ENCODE data around the gene CILP2.

CILP2 gene

GRCh38 chr19:19515642-19516519 lies 22.2 kb upstream of the CILP2 start, which contains the start of gene NDUFA13:
TSS of gene NDUFA13 (plus strand) at chr19:19516225. CDS start at chr19:19516239, 14 bp downstream.
- Mint-ChIP-seq H3K4me3 (peak within 1 kb of the TSS; percentile 92), H3K27ac (peak within 1 kb of the TSS; percentile 94), H3K4me1 (peaks cover 36% of the 10 kb centered on the region), H3K27me3 (no peaks in the 10 kb centered on the region), H3K9me3 (no peaks in the 10 kb centered on the region), H3K36me3 (peaks cover 33% of the 10 kb centered on the region)
- CTCF ChIA-PET: interaction anchor here (0.9 to 1.5 kb wide), 4 partner anchors 16 to 155 kb away, joined by 3 to 4 read pairs (median 3); no protein-coding TSS in a partner anchor
- DNase-seq: peak; percentile 95

GRCh38 chr19:19517235-19517619 lies 20.8 kb upstream of the CILP2 start:
- peak overlapping the region; percentile 92 for H3K4me3 Mint-ChIP-seq
- no peaks in the 10 kb centered on the region for H3K27me3 Mint-ChIP-seq
- H3K4me1 Mint-ChIP-seq: peaks cover 38% of the 10 kb centered on the region
- H3K36me3 Mint-ChIP-seq: peaks cover 37% of the 10 kb centered on the region
- H3K9me3 Mint-ChIP-seq: no peaks in the 10 kb centered on the region
- DNase-seq: no peak
- CTCF ChIA-PET: interaction anchor here (0.9 kb wide), 1 partner anchor 37 kb away, joined by 3 read pairs; no protein-coding TSS in a partner anchor
- H3K27ac Mint-ChIP-seq: peak overlapping the region; percentile 94

DNA sequence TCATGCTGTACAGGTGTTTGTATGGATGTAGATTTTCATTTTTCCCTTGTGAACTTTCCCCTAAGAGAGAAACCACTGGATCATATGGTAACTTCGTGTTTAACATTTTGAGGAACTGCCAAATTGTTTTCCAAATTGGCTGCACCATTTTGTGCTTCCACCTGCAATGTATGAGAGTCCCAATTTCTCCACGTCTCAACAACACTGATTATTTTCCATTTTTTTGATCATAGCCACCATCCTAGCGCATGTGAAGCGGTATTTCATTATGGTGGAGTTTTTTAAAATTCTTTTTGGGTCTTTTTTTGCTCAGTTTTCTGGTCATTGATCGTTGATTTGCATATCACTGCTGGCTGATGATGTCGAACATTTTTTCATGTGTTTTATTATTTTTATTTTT lies 17.1 kb upstream of the CILP2 start:
- CTCF ChIA-PET: no interaction called here
- no peak for DNase-seq
- Mint-ChIP-seq H3K9me3 (no peaks in the 10 kb centered on the region), H3K27me3 (no peaks in the 10 kb centered on the region), H3K27ac (no peak overlapping the region), H3K4me3 (no peak overlapping the region), H3K36me3 (peaks cover 38% of the 10 kb centered on the region), H3K4me1 (peaks cover 41% of the 10 kb centered on the region)

GRCh38 chr19:19523177-19523576 lies 14.9 kb upstream of the CILP2 start:
- H3K4me3 Mint-ChIP-seq: no peak overlapping the region
- no peak for DNase-seq
- H3K27me3 Mint-ChIP-seq: no peaks in the 10 kb centered on the region
- peaks cover 28% of the 10 kb centered on the region for H3K4me1 Mint-ChIP-seq
- CTCF ChIA-PET: interaction anchor here (0.8 to 1.1 kb wide), 2 partner anchors 9 to 11 kb away, joined by 3 read pairs; no protein-coding TSS in a partner anchor
- no peaks in the 10 kb centered on the region for H3K9me3 Mint-ChIP-seq
- H3K36me3 Mint-ChIP-seq: peaks cover 45% of the 10 kb centered on the region
- no peak overlapping the region for H3K27ac Mint-ChIP-seq

DNA sequence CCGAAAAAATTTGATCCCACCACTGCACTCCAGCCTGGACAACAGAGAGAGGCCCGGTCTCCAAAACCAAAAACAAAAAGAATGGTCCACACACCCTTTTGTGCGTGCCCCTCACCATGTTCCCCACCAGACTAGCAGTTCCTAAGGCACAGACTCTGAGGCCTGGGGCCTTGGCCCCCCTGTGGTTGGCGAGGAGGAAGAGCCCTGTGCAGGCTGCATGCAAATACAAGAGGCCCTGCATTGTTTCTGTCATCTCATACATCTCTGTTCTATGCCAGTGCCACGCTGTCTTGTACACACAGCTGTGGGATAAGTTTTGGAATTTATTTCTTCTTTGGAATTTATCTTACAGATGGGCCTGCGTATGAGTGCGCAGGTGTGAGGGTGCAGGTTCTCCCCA lies 14.0 kb upstream of the CILP2 start:
- Mint-ChIP-seq H3K4me3 (no peak overlapping the region), H3K9me3 (no peaks in the 10 kb centered on the region), H3K27ac (no peak overlapping the region), H3K36me3 (peaks cover 46% of the 10 kb centered on the region), H3K27me3 (no peaks in the 10 kb centered on the region), H3K4me1 (peaks cover 26% of the 10 kb centered on the region)
- CTCF ChIA-PET: interaction anchor here (1.1 kb wide), 1 partner anchor 8 kb away, joined by 3 read pairs; no protein-coding TSS in a partner anchor
- DNase-seq: no peak

DNA sequence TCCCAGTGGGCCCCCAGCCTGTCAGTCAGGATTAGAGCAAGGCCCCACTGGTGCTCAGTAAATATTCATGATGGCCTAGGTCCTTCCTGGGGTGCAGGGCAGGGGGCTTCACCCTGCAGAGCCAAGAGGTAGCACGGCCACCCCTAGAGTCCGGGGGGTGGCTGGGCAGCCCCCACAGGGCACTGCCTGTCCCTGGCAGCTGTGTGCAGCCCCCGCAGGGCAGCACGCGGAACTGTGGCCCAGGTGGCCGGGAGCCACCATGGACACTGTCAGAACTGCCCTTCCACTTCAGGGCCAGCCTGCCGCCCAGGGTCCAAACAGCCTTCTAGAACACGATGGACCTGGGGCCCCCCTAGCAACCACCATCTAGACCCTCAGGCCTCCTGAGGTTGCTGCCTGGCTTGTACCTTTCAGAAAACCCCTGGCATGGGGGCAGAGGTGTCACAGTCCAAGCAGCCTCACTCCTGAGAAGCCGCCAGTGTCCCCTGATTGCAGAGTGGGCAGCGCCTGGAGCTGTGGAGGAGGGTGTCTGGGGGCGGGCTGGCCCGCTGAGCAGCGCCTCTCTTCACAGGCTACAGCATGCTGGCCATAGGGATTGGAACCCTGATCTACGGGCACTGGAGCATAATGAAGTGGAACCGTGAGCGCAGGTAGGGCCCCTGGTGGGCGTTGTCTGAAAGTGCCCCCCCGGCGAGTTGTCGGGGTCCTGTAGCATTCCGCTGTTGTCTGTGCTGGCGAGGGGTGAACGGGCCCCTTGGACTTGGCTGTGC lies 12.3 kb upstream of the CILP2 start:
- Mint-ChIP-seq H3K36me3 (peaks cover 32% of the 10 kb centered on the region), H3K4me1 (peaks cover 15% of the 10 kb centered on the region), H3K9me3 (no peaks in the 10 kb centered on the region), H3K27ac (no peak overlapping the region), H3K4me3 (no peak overlapping the region), H3K27me3 (no peaks in the 10 kb centered on the region)
- CTCF ChIA-PET: interaction anchor here (1.2 kb wide), 1 partner anchor 10 kb away, joined by 3 read pairs; no protein-coding TSS in a partner anchor
- DNase-seq: no peak

DNA sequence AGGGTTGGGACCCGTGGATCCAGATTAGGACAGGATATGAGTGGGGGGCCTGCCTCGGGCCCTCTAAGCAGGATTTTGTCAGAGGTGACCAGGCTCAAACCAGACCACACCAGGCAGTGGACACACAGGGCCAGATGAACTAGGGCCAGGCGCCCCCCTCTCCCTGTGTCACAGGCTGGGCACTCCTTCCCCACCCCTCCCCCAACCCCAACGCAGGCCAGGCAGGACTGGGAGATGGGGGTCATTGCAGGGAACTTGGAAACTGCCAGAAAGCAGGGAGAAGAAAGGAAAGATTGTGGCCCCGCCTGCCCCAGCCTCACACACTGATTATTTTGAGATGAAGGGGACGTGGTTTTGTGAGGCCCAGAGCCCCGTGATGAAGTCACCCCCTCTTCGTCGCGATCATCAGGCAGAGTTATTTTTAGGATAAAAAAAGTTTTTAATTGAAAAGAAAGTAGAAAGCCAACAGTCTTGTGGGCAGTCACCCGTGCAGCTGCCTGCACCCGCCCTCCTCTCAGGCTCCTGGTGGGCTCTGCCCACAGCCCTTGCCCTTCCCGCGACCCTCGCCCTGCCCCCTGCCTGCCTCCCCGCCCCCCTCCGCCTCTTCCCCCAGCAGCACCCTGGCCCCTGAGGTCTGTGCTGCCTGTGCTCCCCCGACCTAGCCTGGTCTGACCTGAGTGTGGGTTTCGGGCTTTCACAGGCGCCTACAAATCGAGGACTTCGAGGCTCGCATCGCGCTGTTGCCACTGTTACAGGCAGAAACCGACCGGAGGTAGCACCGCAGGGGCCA lies 11.3 kb upstream of the CILP2 start:
- H3K27me3 Mint-ChIP-seq: no peaks in the 10 kb centered on the region
- H3K27ac Mint-ChIP-seq: no peak overlapping the region
- no peak overlapping the region for H3K4me3 Mint-ChIP-seq
- CTCF ChIA-PET: no interaction called here
- no peaks in the 10 kb centered on the region for H3K9me3 Mint-ChIP-seq
- peaks cover 29% of the 10 kb centered on the region for H3K36me3 Mint-ChIP-seq
- no peak for DNase-seq
- H3K4me1 Mint-ChIP-seq: peaks cover 12% of the 10 kb centered on the region

DNA sequence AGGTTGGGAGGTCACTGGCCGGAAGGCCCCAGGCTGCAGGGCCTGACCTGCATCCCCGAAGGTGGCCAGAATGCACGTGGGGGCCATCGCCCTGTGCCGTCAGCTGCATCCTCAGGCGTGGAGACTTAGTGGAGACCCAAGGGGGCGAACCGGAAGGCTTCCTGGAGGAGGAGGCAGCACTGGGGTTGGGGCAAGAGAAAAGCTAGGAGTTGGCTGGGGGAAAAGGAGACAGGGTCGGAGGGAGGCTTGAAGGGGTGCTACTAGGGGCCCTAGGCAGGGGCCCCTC lies 10.8 kb upstream of the CILP2 start:
- no peak for DNase-seq
- no peak overlapping the region for H3K27ac Mint-ChIP-seq
- peaks cover 15% of the 10 kb centered on the region for H3K4me1 Mint-ChIP-seq
- H3K27me3 Mint-ChIP-seq: no peaks in the 10 kb centered on the region
- no peak overlapping the region for H3K4me3 Mint-ChIP-seq
- CTCF ChIA-PET: no interaction called here
- peaks cover 31% of the 10 kb centered on the region for H3K36me3 Mint-ChIP-seq
- no peaks in the 10 kb centered on the region for H3K9me3 Mint-ChIP-seq

DNA sequence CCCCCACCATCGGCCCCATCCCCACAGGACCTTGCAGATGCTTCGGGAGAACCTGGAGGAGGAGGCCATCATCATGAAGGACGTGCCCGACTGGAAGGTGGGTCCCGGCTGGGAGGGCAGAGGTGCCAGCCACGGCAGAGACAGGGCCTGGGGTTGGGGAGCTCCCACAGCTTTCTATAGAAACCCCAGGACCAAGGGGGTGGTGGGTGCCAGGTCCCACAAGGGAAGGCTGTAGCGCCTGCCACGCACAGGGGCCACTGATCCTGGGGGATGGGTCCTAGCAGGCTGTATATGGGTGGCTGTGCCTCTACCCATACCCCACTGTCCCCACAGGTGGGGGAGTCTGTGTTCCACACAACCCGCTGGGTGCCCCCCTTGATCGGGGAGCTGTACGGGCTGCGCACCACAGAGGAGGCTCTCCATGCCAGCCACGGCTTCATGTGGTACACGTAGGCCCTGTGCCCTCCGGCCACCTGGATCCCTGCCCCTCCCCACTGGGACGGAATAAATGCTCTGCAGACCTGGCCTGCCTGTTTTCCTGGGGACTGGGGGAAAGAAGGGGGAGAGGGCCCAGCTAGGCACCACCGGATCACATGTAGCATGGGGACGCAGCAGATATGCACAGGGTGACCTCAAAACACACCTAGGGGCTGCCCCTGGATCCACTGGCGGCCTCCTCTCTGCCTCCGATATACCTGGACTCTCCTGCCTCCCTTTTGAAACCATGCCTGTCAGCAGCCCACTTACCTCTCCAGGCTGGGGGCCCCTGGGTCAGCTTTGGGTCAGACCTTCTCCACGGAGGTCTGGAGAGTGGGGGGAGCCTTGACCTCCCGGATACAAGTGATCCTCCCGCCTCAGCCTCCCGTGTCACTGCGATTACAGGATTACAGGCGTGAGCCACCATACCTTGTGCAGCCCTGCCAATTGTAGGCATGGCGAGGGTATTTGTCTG lies 10.1 kb upstream of the CILP2 start:
- peaks cover 13% of the 10 kb centered on the region for H3K4me1 Mint-ChIP-seq

GRCh38 chr19:19528721-19529490 lies 9.2 kb upstream of the CILP2 start, which contains the start of gene YJEFN3:
TSS of gene YJEFN3 (plus strand) at chr19:19528911. CDS start at chr19:19528933, 22 bp downstream.
- CTCF ChIA-PET: interaction anchor here (0.7 to 1.2 kb wide), 2 partner anchors 25 to 135 kb away, joined by 3 read pairs; partner anchors contain the start of gene ATP13A1
- Mint-ChIP-seq H3K9me3 (no peaks in the 10 kb centered on the region), H3K36me3 (peaks cover 26% of the 10 kb centered on the region), H3K4me3 (no peak within 1 kb of the TSS), H3K4me1 (peaks cover 12% of the 10 kb centered on the region), H3K27ac (no peak within 1 kb of the TSS), H3K27me3 (no peaks in the 10 kb centered on the region)
- DNase-seq: no peak

More for the DNA sequence above, 10.1 kb upstream of the CILP2 start:
- Mint-ChIP-seq H3K9me3 (no peaks in the 10 kb centered on the region), H3K4me3 (no peak overlapping the region), H3K36me3 (peaks cover 29% of the 10 kb centered on the region), H3K27me3 (no peaks in the 10 kb centered on the region), H3K27ac (no peak overlapping the region)
- CTCF ChIA-PET: no interaction called here
- no peak for DNase-seq

DNA sequence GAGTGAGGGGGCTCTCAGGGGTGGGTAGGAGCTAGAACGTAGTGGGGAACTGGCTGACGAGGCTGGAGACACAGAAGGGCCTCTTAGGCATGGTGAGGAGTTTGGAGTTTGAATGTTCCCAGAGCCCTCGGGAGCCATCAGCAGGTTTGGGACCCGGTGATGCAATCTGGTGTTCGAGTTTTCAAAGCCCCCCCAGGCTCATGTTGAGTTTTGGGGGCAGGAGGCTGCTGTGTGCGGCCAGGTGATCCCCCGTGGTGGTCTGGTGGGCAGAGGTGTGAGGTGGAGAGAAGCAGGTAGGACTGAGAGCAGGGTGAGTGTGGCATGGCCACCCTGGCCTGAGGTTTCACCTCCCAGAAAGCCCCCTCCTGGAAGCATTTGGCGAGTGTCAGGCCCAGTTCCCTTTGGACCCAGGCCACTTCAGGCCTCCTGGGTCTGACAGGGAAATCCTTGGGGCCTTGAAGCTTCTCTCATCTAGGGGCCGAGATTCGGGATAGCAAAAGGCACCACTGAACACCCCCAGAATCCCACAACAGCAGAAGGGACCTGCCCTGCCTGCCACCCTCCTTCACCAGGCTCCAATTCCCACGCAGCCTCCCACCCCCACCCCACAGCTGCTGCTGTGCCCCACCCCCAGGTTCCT lies 8.2 kb upstream of the CILP2 start:
- no peaks in the 10 kb centered on the region for H3K9me3 Mint-ChIP-seq
- H3K4me1 Mint-ChIP-seq: peaks cover 11% of the 10 kb centered on the region
- CTCF ChIA-PET: interaction anchor here (1.2 kb wide), 2 partner anchors 115 to 134 kb away, joined by 3 read pairs; partner anchors contain the start of gene ATP13A1
- H3K27me3 Mint-ChIP-seq: no peaks in the 10 kb centered on the region
- no peak overlapping the region for H3K27ac Mint-ChIP-seq
- DNase-seq: no peak
- H3K36me3 Mint-ChIP-seq: peaks cover 21% of the 10 kb centered on the region
- no peak overlapping the region for H3K4me3 Mint-ChIP-seq

- no peak overlapping the region for H3K4me3 Mint-ChIP-seq
- peaks cover 21% of the 10 kb centered on the region for H3K36me3 Mint-ChIP-seq
- peaks cover 11% of the 10 kb centered on the region for H3K4me1 Mint-ChIP-seq
- no peaks in the 10 kb centered on the region for H3K27me3 Mint-ChIP-seq
- CTCF ChIA-PET: interaction anchor here (1.2 to 3.0 kb wide), 2 partner anchors 23 to 114 kb away, joined by 3 to 32 read pairs; no protein-coding TSS in a partner anchor
- no peak for DNase-seq
- H3K27ac Mint-ChIP-seq: peak overlapping the region; percentile 77
- no peaks in the 10 kb centered on the region for H3K9me3 Mint-ChIP-seq
These were observed 7.7 kb upstream of the CILP2 start for GRCh38 chr19:19530423-19530804.
